ENCODE data around the gene UTS2R. TPM values are rescaled to one million over a fixed set of nuclear protein-coding genes. Genes with fewer than 3 reads are reported as not detected.
"Not testable (repeated sequence)": the region's sequence is repeated elsewhere in the genome, so short reads cannot be mapped to it uniquely, and the experiment has no call there.

Gene UTS2R
- total RNA-seq, 1 experiment from 2014 or later = not detected

DNA sequence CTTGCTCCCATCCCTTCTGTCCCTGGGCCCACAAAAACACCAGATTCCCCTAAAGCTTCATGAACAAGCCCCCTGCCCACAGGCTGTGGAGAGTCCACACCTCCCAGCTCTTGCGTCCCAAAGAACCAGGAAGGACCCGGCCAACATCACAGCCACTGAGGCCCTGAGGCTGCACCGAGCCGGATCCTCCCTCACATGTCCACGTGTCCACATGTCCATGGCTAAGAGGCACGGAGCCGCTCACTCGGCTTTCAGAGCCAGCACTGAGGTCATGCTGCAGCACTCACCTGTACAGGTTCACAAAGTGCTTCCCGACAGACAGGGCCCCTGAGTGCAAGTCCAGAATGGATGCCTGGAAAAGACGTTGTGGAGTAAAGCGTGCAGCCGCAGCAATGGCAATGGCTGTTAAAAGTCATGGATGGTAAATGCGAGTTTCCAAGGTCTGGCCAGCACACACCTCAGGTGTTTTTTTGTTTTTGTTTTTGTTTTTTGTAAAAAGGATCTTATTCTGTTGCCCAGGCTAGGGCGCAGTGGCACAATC is 34.6 kb downstream of the UTS2R start:
- DNase-seq (ENCODE audit: low read depth) = no peak

GRCh38 chr17:82407255-82407654 is 35.7 kb downstream of the UTS2R start:
- DNase-seq (ENCODE audit: low read depth) = peak; percentile 90

- DNase-seq (ENCODE audit: low read depth) = no peak
These were observed 36.8 kb downstream of the UTS2R start for GRCh38 chr17:82408288-82408937.

- DNase-seq (ENCODE audit: low read depth) = no peak
These were observed 37.4 kb downstream of the UTS2R start for GRCh38 chr17:82408938-82409318.

DNA sequence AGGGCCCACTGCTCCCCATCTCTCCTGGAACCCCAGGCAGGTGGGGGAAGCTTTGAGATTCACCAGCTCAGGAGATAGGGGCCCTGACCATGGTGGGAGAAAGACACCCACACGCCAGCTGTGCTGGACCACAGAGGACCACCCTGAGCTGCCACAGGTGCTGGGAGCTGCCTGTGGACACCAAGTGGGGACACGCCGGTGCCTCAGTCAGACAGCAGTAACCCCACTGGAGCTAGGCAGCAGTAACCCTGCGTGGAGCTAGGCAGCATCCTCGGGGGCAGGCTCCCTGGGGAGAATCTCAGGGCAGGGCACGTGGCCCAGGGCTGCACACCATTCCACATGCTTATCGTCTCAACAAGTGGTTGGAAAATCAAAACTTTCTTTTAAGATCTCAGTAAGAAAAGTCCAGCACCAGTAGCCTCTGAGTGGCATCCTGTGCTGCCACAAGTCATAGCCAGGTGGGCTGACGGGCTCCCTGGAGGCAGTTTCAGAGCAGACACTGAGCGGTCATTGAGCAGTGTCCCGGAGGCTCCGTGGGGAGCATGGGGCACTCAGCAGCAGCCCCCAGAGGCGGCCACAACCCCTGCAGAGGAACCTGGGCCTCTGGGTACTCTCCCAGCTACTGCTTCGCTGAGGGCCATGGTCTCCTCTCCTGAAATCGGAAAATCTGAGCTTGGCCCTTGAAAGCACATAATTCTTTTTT is 38.6 kb downstream of the UTS2R start:
- no peak for DNase-seq (ENCODE audit: low read depth)

- no peak for DNase-seq (ENCODE audit: low read depth)
These were observed 40.0 kb downstream of the UTS2R start for GRCh38 chr17:82411396-82412053.

DNA sequence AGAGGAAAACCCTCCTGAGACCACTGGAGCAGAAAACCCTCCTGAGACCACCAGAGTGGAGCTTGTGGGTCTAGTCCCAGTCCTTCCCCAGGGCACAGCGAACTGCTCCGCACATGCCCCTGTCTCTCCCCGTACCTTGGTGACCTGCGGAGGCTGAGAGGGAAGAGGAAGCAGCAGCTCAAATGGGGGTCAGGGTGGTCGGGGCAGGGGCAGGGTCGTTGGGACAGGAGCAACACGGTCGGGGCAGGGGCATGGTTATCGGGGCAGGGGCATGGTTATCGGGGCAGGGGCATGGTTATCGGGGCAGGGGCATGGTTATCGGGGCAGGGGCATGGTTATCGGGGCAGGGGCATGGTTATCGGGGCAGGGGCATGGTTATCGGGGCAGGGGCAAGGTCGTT is 40.5 kb downstream of the UTS2R start:
- not testable (repeated sequence) for DNase-seq (ENCODE audit: low read depth)

GRCh38 chr17:82412535-82413520 is 41.3 kb downstream of the UTS2R start:
- no peak for DNase-seq (ENCODE audit: low read depth)

- peak; percentile 35 for DNase-seq (ENCODE audit: low read depth)
These were observed 43.1 kb downstream of the UTS2R start for GRCh38 chr17:82414548-82415281.

GRCh38 chr17:82415336-82415735 is 43.8 kb downstream of the UTS2R start:
- DNase-seq (ENCODE audit: low read depth) = no peak

DNA sequence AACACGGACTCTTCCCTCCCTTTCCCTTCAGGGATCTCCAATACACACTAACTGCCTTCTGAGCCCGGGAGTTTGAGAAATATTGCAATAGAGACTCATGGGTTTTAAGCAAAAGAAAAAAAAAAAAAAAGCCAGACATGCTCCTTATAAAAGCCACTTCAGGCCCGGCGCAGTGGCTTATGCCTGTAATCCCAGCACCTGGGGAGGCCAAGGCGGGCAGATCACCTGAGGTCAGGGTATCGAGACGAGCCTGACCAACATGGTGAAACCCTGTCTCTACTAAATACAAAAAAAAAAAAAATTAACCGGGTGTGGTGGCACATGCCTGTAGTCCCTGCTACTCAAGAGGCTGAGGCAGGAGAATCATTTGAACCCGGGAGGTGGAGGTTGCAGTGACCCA is 44.2 kb downstream of the UTS2R start:
- DNase-seq (ENCODE audit: low read depth) = no peak

- DNase-seq (ENCODE audit: low read depth) = no peak
These were observed 44.7 kb downstream of the UTS2R start for GRCh38 chr17:82416264-82416663.

DNA sequence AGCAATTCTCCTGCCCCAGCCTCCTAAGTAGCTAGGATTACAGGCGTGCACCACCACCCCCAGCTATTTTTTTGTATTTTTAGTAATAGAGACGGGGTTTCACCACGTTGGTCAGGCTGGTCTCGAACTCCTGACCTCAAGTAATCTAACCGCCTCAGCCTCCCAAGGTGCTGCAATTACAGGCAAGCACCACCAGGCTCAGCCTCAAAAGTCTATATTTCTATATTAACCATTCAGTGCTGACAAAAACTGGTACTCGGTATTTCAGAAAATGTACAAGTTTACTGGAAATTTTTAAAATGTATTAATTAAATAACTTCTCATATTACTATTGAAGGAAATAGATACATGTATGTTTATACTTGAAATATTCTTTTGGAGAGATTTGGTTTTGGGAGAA is 45.2 kb downstream of the UTS2R start:
- no peak for DNase-seq (ENCODE audit: low read depth)

DNA sequence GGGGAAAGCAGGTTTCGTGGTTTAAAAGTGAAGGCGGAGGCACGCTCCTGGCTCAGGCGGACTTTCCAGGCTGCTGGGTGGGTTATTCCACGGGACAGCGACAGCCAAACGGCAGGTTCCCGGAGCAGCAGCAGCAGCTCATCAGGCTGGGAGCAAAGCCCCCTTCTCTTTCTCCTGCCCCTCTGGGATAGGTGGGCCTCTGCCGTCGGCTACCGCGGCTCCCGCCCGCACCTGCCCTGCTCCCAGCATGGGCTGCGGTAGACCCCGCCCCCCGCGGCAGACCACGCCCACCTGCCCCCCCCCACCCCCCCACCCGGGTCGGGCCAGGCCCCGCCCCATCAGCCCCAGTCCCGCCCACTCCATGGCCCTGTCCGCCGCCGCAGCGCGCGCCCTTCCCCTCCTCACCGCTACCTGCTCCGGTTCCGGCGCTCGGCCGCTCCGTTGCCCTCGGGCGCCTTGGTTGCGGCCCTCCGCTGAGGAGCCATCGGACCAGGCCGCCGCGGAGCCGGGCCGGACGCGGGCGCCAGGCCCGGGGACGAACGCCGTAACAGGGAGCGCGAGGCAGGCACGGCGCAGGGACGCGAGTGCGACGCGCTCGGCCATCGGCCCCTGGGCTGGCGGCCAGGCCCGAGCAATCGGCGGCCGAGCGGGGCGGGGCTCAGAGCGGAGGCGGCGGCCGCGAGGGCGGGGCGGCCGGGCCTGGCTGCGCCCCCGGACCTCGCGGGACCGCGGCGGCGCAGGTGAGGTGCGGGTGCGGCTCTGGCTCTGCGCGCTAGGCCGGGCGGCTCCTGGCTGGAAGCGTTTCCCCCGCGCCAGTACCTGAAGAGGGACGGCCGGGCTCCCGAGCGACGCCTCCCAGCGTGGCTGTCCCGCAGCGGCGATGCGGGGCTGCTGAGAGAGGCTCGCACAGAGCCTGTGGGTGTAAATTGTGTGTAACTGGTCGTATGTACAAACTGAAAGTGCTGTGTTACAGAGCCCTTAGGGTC is 46.7 kb downstream of the UTS2R start, which contains the start of the genes HEXD and OGFOD3:
TSS of gene HEXD (plus strand) at position 347 of the 986 bp plus-strand sequence. CDS start 1,453 bp downstream, outside the sequence.
TSS of gene OGFOD3 (minus strand) at position 586 of the 986 bp plus-strand sequence. CDS start at position 485, 101 bp downstream.
- peak; percentile 71 for DNase-seq (ENCODE audit: low read depth)

DNA sequence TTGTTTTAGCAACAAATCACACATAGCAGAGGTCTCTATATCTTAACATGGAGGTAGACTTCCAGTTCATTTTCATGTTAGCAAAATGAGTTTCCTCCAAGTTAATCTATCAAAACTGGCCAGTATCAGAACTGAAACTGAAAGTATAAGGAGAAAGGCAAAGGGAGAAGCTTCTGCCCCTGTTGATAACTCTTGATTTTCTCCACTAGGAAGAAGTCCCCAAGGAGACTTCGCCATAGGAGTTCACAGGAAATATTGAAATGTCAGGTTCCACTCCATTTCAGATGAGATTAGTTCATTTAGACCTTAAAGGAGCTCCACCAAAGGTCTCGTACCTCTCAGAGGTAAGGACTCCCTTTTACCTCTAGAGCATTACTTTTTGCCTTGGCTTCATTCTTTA is 48.0 kb downstream of the UTS2R start:
- DNase-seq (ENCODE audit: low read depth) = no peak

GRCh38 chr17:82424001-82424862 is 52.7 kb downstream of the UTS2R start:
- peak; percentile 24 for DNase-seq (ENCODE audit: low read depth)

DNA sequence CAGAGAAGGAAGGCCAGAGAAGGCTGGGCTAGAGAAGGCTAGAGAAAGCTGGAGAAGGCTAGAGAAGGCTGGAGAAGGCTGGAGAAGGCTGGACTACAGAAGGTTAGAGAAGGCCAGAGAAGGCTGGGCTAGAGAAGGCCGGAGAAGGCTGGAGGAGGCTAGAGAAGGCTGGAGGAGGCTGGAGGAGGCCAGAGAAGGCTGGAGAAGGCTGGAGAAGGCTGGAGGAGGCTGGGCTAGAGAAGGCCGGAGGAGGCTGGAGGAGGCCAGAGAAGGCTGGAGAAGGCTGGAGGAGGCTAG is 53.2 kb downstream of the UTS2R start:
- no peak for DNase-seq (ENCODE audit: low read depth)
